A172 (cell line): ENCODE data around the gene IMPDH1. TPM values are rescaled to one million over a fixed set of nuclear protein-coding genes. Genes with fewer than 3 reads are reported as not detected.

ENCODE experiments used
- DNase-seq: peaks from one replicate; pipeline ENCODE4 v3.0.0-alpha.2; 2015; ENCODE audit warnings: low spot score
- total RNA-seq: library from RNA; depleted of rRNA; stranded (reverse); fragments of >200 nt; shearing (Covaris generic); gene quantifications from 2 replicates; pipeline ENCODE4 v1.2.3, GENCODE V29; 2014

IMPDH1 gene
- total RNA-seq, 1 experiment from 2014 or later, result 78.1 TPM

DNA sequence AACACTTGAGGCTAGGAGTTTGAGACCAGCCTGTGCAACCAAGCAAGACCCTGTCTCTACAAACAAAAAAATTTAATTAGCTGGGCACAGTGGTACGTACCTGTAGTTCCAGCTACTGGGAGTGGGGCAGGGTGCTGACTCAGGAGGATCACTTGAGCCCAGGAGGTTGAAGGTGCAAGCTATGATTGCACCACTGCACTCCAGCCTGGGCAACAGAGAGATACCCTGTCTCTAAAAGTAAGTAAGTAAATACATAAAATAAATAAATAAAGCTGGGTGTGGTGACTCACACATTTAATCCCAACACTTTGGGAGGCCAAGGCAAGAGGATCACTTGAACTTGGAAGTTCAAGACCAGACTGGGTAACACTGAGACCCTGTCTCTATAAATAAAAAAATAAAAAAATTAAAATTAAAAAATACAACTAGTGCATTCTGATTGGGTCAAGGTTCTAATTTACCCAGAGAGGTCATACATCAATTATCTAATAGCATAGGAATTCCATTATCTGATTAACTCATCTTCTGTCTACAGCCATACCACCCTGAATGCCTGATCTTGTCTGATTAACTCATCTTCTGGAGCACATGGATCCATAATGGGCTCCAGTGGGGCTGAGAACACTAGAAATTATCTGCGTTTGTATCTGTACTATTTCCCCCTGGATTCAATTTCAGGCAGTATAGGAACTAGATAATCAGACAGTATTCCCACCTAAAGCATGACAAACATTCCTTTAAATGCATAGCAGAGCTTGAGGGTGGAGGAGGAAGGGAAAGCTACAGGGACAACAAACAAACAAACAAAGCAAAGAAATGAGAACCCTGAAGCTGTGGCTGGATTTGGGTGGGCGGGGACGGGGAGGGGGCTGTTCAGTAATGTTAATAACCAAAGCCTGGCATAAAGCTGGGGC is 24.9 kb upstream of the IMPDH1 start:
- no peak for DNase-seq

DNA sequence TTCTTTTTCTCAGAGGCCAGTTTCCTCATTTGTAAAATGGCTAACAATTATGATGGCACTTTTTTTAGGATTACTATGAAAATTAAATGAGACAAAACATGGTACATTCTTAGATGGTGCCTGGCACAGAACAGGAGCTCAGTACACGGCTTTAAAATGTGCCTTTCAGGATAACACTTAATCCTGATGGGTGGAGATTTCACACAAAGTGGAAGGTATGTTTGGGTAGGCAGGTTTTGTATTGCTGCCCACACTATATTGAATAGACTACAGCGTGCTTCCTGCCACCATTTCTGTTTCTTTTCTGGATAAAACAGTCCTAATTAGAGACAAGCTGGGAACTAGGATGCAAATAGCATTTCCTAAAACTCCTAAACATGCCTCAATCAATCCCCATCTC is 22.0 kb upstream of the IMPDH1 start:
- DNase-seq, result no peak

DNA sequence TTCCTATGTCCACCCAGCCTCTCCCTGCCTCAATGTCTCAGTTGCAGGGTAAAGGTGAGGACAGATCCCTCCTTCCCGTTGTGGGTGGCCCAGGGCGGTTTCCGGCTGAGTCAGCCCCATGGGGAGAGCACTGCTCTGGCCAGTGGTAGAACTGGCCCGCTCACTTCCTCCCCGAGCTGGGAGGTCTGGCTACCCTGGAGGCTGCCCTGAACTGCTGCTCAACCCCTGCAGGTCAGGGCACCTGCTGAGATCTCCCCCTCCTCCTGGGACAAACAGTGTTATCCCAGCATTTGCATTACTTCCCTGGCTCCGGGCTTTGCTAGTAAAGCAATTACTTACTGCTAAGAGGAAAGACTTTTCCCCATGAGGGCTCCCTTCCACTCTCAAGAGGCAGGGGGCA is 21.4 kb upstream of the IMPDH1 start:
- DNase-seq, result no peak

DNA sequence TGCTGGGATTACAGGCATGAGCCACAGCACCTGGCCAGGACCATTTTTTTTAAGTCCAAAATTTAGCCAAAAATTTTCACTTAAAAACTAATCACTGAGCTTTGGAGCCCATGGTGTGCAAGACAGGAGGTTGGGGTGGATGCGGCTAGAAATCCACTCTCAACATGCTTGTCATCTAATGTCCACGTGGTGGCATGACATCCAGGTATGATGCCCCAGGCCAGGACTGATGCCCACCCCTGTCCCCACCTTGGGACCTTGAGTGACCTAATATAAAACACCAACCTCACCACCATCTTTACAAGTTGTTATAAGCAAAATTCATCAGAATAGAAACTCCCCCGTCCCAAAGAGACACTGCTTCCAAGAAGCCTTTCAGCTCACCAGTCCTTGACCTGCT is 20.4 kb upstream of the IMPDH1 start:
- DNase-seq, result no peak

DNA sequence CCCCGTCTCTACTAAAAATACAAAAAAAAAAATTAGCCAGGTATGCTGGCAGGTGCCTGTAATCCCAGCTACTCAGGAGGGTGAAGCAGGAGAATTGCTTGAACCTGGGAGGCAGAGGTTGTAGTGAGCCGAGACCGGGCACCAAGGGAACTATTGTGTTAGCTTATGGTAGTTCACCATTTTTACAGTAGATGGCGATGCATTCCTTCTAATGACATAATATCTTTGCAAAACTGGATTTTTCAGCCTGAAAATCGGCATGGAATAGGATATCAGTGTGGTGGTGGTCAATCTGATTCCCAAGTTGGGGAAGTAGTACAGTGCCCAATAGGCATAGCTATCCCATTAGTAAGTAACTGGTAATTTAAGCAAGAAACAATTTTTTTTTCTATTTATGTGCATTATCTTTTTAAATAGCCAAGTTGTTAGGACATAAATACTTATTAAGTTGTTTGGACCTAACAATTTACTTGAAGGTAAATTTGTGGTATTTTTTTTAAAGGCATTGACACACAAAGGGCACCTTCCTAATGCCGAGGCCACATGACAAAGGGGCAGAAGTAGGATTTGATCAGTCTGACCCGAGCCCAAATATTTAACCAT is 17.6 kb upstream of the IMPDH1 start:
- DNase-seq, result peak; percentile 42

DNA sequence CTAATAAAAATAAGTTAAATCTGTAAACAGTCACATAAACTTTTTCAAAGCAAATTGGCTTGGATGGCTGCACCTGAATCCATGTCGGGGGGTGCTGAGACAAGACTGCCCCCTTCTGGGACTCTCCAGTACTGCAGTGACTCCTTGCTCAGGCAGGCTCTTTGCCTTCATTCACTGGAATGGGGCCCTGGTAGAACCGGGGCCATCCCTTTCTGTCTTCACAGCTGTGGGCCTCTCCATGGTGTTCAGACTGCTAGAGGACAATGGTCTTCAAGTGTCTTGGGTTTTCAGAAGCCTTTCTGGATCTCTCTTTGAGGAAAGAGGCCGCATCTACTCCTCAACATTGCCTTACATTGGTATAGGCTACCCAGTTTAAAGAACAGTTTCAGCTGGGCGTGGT is 16.1 kb upstream of the IMPDH1 start:
- DNase-seq, result peak; percentile 47

DNA sequence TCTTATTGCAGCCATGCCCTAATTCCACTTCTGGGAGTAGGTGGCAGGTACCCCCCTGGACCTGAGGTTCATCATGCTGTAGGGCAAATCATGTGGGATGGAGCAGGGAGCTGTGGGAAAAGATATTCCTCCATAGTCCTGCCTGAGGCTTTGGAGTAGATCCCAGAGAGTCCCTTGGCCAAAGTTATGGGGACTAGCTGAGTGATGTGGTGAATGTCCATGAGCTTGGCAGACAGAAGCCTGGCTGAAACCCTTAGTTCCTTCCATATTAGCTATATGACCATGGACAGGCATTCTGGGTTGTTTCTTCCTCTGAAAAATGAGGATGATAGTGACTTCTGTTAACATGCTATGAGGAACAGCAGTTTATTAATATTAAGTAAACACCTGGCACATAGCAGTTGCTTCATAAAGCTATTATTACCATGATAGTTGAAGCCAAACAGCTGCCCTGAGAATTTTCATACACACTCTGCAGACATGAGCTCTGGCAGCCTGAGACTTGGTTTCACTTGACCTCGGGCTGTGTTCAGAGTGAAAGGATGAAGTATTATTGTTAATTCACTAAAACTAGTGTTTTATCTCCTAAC is 15.0 kb upstream of the IMPDH1 start:
- DNase-seq, result no peak

DNA sequence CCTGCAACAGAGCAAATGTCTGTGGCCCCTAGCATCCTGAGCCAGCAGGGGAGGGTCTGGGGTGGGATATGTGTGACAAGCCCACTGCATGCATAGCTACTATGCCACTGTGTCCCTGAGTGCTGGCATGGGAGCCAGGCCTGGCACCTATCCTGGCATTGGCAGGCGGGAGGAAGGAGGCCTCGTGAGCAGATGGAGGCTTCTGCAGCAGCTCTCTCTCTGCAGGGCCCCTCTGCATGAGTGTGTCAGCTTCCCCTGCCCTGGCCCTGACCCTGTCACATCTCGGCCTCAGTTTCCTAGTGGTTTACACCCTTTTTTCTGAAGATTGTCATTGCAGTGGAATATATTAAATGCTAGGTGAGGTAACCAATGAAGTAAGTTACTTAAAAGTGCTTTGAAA is 13.1 kb upstream of the IMPDH1 start:
- no peak for DNase-seq

DNA sequence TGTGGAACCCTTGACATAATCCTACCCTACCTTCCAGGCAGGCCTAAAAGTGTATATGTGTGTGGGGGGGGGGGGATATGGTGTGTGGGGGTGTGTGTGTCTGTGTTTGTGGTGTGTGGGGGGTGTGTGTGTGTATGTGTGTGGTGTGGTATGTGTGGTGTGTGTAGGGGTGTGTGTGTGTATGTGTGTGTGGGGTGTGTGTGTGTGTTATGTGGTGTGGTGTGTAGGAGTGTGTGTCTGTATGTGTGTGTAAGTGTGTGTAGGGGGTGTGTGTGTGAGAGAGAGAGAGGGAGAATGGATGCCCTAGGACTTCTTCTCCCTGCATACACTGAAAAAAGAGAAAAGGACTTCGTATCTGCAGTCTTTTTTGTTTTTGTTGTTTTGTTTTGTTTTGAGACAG is 12.3 kb upstream of the IMPDH1 start:
- no peak for DNase-seq

DNA sequence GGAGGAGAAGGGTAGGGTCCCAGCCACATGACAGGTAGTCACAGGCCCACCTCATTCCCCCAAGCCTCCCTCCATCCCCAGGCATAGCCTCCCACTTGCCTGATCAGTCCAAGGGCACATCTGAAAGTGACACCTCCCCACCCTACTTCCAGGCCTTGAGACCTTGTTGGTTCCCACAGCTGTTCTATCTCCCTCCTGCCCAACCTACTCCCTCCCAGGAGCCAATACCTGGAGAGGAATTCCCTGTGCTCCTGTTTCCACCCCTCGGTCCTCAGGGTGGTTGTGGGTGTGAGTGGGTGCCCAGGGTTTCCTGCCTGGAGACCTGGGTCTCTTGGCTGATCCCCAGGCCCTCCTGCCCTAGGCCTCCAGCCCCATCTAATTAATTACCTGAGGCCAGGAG is 11.6 kb upstream of the IMPDH1 start:
- no peak for DNase-seq

DNA sequence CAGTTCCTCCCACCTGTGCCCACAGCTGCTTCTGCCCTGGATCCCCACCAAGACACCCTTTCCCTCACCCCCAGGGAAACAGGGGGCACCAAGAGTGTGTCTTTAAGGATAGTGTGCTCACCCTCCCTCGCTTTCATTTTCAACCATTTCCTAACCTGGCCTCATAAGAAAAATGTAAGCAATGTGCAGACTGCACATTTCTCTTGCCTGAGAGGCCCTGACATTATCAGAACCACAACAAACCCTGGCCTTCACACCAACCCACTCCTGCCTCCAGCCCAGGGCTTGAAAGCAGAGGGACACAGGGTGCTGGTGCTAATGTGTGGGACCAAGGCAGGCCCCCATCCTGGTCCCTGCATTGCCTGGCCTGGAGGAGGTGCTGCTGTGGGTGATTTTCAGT is 11.0 kb upstream of the IMPDH1 start:
- no peak for DNase-seq

DNA sequence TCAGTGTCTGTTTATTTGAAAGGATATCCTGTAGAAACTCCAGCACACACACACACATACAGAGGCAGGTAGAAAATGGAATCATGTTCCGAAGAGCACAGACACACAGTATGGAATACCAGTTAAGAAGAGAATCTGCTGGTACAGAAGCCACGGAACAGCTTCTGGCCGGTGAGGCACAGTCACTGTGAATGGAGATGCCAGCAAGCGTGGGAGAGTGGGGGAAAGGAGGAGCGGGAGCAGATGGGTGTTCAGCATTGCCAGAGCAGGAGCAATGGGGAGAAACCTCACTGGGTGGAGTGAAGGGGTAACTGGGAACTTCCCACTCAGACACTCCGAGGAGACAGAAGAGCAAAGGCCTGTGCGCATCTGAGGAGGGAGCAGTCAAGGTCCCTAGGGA is 9.5 kb upstream of the IMPDH1 start:
- DNase-seq, result no peak

DNA sequence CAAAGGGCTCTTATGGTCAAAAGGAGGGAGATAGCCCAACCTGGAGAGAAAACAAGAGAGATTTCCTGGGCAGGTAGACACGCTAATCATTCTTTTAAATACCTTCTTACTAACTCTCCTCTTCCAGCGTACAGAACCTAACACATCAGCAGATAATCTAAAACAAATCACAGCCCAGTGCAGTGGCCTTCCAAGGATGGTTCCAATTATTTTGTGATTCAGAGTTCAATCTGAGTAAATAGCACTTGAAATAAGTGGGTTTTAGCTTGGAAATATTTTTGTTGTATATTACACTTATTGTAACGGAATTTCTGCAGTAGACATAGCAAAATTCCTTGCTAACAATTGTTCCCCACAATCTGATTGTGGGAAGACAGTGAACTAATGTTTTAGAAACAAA is 7.3 kb upstream of the IMPDH1 start:
- no peak for DNase-seq

DNA sequence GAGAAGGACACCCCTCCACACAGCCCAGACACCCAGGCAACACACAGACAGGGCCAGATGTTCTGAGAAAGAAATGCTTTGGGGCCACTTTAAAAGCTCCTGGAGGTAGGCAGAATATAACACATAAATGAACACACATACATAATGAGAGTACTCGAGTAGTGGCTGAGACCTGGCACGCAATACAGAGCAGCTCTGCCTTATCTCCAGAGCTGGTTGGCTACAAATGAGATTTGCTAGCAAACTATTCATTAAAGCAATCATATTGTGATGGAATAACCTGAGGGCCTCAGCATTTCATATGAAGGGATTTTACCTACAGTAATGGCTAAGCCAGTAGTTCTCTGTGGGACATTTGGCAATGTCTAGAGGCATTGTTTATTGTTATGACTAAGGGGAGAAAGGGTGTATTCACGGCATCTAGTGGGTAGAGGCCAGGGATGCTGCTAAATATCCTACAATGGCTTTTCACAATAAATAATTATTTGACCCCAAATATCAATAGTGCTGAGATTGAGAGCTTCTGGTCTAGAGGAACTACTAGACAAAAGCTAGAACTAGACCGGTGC is 5.5 kb upstream of the IMPDH1 start:
- DNase-seq, result no peak

DNA sequence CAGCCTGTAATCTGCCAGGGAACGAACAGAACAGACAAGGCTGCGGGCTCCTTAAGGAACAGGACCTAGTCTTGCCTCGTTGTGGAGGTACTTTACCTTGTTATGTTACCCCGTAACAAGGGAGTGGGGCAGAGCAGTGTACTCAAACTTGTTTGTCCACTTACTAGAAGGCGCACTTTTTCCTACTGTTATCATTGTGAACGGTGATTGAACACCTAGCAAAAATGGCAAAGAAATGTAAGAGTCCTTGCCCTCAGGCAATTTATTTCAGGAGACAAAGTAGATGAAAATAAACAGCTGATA is 620 bp upstream of the IMPDH1 start:
- DNase-seq, result no peak

DNA sequence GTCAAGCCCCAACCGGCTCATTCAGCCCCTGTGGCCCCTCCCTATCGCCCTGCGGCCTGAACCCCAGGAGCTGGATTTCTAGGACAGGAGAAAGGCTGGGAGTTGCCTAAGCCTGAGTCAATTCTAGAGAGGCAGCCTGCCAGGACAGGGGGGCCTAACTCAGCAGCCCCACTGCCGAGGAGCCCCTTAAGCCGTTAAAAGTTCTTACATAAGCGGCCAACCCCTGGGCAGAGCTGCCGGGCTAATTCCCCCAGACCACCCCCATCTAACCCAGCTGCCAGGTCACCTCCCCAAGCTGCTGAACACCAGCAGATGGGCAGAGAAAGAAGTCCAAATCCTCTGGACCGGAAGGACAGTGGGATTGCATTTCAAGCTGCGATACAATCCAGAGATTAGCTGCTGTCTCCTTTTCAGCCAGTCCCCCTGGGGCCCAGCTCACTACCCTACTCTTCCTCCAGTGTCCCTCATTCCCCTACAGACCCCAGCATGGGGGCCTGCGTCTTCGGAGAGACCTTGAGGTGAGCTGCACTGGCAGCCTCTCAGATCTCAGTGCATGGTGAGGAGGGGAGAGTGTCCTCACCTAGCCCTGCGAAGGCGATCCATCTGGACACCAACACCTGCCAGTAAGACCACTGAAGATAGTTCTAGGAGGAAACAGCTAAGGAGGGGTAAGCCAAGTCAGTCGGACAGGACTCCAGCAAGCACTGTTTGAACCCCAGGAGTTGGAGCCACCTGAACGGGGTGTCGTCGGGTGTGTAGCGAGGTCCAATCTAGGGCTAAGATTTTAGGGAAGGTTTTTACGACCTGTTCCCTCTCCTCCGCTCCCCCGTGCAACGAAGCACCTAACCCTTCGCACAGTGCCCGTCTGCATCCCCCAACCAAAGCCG is 830 bp downstream of the IMPDH1 start:
- no peak for DNase-seq

DNA sequence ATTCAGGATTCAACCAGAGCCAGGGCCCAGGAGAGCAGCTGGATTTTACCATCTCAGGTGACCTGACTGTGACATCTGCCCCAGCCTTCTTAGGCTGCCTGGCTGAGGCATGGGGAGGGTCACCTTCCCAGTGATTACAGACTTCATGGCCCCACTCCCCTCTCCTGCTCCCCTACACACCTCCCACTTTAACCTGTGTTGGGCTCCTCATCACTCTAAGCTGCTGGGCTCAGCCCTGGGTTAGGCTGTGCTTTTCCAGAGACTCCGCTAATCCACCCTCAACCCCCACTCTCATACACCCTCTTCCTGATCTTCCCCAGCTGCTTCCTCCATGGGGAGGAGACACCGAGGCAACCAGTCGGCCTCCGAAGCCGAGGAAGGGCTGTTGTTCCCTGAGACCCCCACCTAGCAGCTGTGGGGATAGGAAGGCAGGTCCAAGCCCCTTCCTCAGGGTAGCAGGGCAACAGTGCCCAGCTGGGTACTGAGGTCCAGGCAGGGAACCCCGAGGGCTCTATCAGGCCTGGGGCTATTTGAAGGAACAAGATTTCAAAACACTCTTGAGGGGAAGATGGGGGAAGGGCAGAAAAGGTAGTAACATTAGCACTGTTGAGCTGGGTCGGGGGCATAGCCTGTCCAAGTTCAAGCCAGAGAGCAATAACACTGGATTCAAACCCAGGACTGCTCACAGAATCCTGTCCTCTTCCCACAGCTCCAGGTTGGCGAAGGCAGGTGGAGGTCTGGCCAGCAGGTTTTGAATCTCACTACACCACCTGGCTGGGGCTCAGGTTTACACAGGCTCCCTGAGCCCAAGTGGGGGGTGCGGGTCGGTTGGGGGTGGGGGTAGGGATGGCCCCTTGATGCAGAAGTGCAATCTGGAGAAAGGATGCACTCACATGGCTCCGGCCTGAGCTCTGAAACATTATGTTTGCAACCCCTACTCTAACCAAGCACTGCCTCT is 1.8 kb downstream of the IMPDH1 start:
- no peak for DNase-seq

DNA sequence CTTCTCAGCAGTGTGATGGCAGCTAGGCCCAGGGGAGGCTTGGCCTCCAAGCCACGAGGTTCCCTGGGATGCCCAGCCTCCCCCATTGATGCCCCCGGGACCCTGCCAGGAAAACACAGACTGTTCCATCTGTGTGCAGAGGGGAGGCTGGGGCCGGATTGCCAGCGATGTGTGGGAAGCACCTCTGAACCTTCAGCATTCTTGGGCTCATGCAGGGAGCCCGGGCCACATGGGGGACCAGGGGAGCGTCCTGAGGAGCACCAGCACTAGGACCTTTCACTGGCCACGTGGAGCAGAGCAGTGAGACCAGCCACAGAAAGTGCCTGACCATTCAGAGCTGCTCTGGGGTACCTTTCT is 2.6 kb downstream of the IMPDH1 start:
- DNase-seq, result no peak

DNA sequence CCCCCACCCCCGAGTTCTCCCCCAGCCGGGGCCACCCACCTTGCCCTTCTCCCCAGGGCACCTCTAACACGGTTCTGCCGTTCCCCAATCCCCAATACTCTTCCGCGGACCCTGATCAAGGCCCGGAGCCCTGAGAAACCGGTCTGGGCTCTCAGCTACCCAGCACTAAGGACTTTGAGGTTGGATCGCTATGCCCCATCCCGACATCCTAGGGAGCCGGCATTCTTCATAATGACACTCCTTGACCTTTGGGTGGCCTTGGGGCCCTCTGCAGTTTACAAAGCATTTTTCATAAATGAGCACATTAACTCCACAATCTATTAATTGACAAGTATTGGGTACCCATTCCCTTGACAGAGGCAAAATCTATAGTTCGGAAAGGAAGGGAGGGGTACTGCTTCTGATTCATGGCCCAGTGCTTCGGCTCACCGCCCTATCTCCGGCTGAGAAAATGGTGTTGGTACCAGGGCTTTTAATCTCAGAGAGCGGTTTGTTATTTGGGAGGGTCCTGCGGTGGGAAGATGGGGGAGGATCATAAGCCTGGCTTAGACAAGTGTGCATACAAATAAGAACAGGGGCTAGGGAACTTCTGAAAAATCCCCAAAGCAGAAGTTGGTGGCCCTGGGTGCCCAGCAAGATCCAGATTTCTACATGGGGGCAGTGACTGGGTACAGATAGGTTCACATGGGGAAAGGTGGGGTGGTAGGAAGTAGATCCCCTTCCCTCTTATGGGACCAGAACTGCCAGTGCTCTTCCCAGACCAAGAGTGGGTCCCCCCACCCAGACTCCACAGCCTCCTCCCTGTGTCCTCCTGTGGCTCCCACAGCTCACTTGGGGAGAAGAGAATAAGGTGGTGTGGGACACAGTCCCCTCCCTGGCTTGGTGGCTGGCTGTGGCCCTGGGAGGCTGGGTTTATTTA is 3.2 kb downstream of the IMPDH1 start:
- DNase-seq, result no peak
